Gastrocnemius medialis (tissue), 4 donors: Measurements from ENCODE around the gene NAV2.

Source experiments
- CTCF ChIP-seq, 5 experiments: fragments of 450-650 bp in 3 of 5; fragments of 200-600 bp in 2 of 5; sonication (generic) in 2 of 5; IDR thresholded peaks in 4 of 5; conservative IDR thresholded peaks in 1 of 5; 1 replicate in 4 of 5; 2 replicates in 1 of 5; pipeline ENCODE4 v1.5.1; 2016 to 2019; ENCODE audit warnings: antibody characterized with exemption in 5 of 5, mild to moderate bottlenecking in 3 of 5, moderate library complexity in 3 of 5
- POLR2A ChIP-seq, 2 donors: fragments of 450-650 bp; IDR thresholded peaks; one replicate each; pipeline ENCODE4 v1.6.1; 2017; ENCODE audit warnings: antibody characterized with exemption in 2 of 2, mild to moderate bottlenecking in 2 of 2, moderate library complexity in 2 of 2

DNA sequence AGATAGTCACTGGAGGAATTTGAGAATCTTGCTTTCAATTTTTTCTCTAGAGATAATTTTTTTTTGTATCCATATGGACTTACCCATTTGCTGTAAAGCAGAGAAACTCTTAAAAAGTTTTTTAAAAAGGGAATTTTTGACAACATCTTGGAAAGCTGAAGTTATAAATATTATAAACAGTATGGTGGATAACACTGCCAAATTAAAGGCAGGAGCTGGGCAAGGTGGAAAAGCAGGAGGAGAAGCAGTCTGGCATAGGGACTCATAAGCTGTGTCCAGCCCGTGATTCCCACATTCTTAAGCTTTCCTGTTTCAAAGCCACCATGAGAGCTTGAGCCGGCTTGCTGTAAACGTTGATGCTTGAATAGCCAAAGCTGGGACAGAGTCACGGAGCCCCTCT is 149.5 kb downstream of the NAV2 start:
- TF ChIP-seq CTCF (IDR thresholded peaks at IDR 0.05 in 4 of 5, conservative IDR thresholded peaks at IDR 0.05 in 1 of 5) (no peak), POLR2A (IDR thresholded peaks at IDR 0.05) (no peak)
